K562 (cell line): ENCODE data around the gene RNF40.

ENCODE experiments used
- CREM ChIP-seq: IDR thresholded peaks from 2 replicates; pipeline ENCODE4 v1.6.1; 2014; ENCODE audit warnings: antibody characterized with exemption, low read depth
- GABPA ChIP-seq: fragments of 200-800 bp; sonication (Bioruptor generic); conservative IDR thresholded peaks from 2 replicates; pipeline ENCODE4 v1.6.1; 2016; ENCODE audit warnings: low read depth, missing genetic modification characterization, missing compliant biosample characterization
- NFRKB ChIP-seq: fragments of 450-650 bp; IDR thresholded peaks from 2 replicates; pipeline ENCODE4 v1.6.1; 2016; ENCODE audit warnings: low read depth
- RAD21 ChIP-seq, 2 experiments: fragments of 250-450 bp in 1 of 2; fragments of 450-650 bp in 1 of 2; sonication (Bioruptor Pico) in 1 of 2; formaldehyde crosslinking in 1 of 2; IDR thresholded peaks in 1 of 2; conservative IDR thresholded peaks in 1 of 2; 2 replicates each; pipeline versions ENCODE4 v1.4.0 to v1.8.0; 2020 to 2022; ENCODE audit warnings: mild to moderate bottlenecking in 2 of 2, moderate library complexity in 1 of 2
- RBM39 ChIP-seq: fragments of 200-400 bp; formaldehyde crosslinking; optimal IDR thresholded peaks from 2 replicates; pipeline ENCODE3; 2018; ENCODE audit warnings: low read depth, low read length
- SPI1 ChIP-seq: IDR thresholded peaks from 2 replicates; pipeline ENCODE4 v1.6.1; 2011; ENCODE audit warnings: low read depth, low read length, control low read depth, borderline replicate concordance
- TBL1XR1 ChIP-seq, 2 experiments: IDR thresholded peaks; 2 replicates each; pipeline ENCODE4 v1.6.1; 2012; ENCODE audit warnings: improper control_type of control experiment in 2 of 2, low read length in 2 of 2, mild to moderate bottlenecking in 1 of 2
- TEAD4 ChIP-seq, 2 experiments: sonication (generic) in 1 of 2; formaldehyde crosslinking in 1 of 2; IDR thresholded peaks; 2 replicates each; pipeline versions ENCODE4 v1.6.1 to v1.8.0; 2012 to 2022; ENCODE audit warnings: borderline replicate concordance in 1 of 2, inconsistent platforms in 1 of 2, low read length in 1 of 2, mild to moderate bottlenecking in 1 of 2, missing genetic modification reagents in 1 of 2
- ZFP30 ChIP-seq: fragments of 250-450 bp; sonication (Bioruptor Pico); IDR thresholded peaks from 2 replicates; pipeline ENCODE4 v1.8.0; 2022; ENCODE audit warnings: moderate library complexity, mild to moderate bottlenecking, inconsistent platforms, borderline replicate concordance
- ZNF347 ChIP-seq: fragments of 450-650 bp; formaldehyde crosslinking; IDR thresholded peaks from 2 replicates; pipeline ENCODE4 v1.4.0; 2020; ENCODE audit warnings: low read depth, mild to moderate bottlenecking, moderate library complexity
- ZNF436 ChIP-seq: fragments of 250-450, 450-650 bp; sonication (Bioruptor Pico); formaldehyde crosslinking; IDR thresholded peaks from 2 replicates; pipeline ENCODE4 v1.7.0; 2020; ENCODE audit warnings: mild to moderate bottlenecking
- TF ChIP-seq, protein P1 (sequence below): IDR thresholded peaks from 3 replicates; pipeline ENCODE4 v1.6.1; 2011; ENCODE audit warnings: borderline replicate concordance, mild to moderate bottlenecking; ENCODE audit not compliant: insufficient read length, insufficient read depth
- TF ChIP-seq, protein P2 (sequence below), 2 experiments: fragments of 150-350 bp in 1 of 2; IDR thresholded peaks; 2 replicates each; pipeline ENCODE4 v1.6.1; 2012 to 2016; ENCODE audit warnings: low read depth in 2 of 2, low read length in 2 of 2, mild to moderate bottlenecking in 1 of 2, moderate library complexity in 1 of 2
- TF ChIP-seq, protein P3 (sequence below), 3 experiments: IDR thresholded peaks in 2 of 3; conservative IDR thresholded peaks in 1 of 3; 2 replicates each; pipeline ENCODE4 v1.5.1; 2011 to 2012; ENCODE audit warnings: low read length in 3 of 3, mild to moderate bottlenecking in 3 of 3, control low read depth in 2 of 3, improper control_type of control experiment in 1 of 3, inconsistent platforms in 1 of 3, low read depth in 1 of 3, mixed read lengths in 1 of 3, moderate library complexity in 1 of 3; ENCODE audit not compliant: insufficient read depth in 2 of 3

DNA sequence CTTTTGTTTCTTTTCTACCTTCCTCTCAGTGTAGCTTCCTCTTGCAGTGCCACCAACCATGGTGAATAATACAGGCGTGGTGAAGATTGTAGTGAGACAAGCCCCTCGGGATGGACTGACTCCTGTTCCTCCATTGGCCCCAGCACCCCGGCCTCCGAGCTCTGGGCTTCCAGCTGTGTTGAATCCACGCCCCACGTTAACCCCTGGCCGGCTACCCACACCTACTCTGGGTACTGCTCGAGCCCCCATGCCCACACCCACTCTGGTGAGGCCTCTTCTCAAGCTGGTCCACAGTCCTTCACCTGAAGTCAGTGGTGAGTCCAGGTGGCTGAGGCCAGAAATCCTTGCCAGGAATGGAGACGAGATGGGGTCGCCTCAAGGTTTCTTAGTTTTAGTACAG lies 39.2 kb upstream of the RNF40 start:
- TF ChIP-seq TEAD4 (IDR thresholded peaks at IDR 0.05; ENCODE audit: low read length), result no peak
- TF ChIP-seq TEAD4 (CRISPR knock-in tag; IDR thresholded peaks at IDR 0.05; ENCODE audit: borderline replicate concordance), result no peak
- TF ChIP-seq, protein P1, sequence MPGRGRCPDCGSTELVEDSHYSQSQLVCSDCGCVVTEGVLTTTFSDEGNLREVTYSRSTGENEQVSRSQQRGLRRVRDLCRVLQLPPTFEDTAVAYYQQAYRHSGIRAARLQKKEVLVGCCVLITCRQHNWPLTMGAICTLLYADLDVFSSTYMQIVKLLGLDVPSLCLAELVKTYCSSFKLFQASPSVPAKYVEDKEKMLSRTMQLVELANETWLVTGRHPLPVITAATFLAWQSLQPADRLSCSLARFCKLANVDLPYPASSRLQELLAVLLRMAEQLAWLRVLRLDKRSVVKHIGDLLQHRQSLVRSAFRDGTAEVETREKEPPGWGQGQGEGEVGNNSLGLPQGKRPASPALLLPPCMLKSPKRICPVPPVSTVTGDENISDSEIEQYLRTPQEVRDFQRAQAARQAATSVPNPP, result no peak
- TF ChIP-seq RAD21 (CRISPR knock-in tag; conservative IDR thresholded peaks at IDR 0.05 in 1 of 2, IDR thresholded peaks at IDR 0.05 in 1 of 2), result no peak
- TF ChIP-seq, protein P2, sequence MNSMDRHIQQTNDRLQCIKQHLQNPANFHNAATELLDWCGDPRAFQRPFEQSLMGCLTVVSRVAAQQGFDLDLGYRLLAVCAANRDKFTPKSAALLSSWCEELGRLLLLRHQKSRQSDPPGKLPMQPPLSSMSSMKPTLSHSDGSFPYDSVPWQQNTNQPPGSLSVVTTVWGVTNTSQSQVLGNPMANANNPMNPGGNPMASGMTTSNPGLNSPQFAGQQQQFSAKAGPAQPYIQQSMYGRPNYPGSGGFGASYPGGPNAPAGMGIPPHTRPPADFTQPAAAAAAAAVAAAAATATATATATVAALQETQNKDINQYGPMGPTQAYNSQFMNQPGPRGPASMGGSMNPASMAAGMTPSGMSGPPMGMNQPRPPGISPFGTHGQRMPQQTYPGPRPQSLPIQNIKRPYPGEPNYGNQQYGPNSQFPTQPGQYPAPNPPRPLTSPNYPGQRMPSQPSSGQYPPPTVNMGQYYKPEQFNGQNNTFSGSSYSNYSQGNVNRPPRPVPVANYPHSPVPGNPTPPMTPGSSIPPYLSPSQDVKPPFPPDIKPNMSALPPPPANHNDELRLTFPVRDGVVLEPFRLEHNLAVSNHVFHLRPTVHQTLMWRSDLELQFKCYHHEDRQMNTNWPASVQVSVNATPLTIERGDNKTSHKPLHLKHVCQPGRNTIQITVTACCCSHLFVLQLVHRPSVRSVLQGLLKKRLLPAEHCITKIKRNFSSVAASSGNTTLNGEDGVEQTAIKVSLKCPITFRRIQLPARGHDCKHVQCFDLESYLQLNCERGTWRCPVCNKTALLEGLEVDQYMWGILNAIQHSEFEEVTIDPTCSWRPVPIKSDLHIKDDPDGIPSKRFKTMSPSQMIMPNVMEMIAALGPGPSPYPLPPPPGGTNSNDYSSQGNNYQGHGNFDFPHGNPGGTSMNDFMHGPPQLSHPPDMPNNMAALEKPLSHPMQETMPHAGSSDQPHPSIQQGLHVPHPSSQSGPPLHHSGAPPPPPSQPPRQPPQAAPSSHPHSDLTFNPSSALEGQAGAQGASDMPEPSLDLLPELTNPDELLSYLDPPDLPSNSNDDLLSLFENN (IDR thresholded peaks at IDR 0.05; ENCODE audit: low read depth in 2 of 2, low read length in 2 of 2), result no peak
- no peak for TF ChIP-seq CREM
- no peak for TF ChIP-seq ZNF436 (CRISPR knock-in tag)
- TF ChIP-seq GABPA, result no peak
- TF ChIP-seq TBL1XR1 (IDR thresholded peaks at IDR 0.05; ENCODE audit: low read length in 2 of 2), result no peak
- TF ChIP-seq, protein P3, sequence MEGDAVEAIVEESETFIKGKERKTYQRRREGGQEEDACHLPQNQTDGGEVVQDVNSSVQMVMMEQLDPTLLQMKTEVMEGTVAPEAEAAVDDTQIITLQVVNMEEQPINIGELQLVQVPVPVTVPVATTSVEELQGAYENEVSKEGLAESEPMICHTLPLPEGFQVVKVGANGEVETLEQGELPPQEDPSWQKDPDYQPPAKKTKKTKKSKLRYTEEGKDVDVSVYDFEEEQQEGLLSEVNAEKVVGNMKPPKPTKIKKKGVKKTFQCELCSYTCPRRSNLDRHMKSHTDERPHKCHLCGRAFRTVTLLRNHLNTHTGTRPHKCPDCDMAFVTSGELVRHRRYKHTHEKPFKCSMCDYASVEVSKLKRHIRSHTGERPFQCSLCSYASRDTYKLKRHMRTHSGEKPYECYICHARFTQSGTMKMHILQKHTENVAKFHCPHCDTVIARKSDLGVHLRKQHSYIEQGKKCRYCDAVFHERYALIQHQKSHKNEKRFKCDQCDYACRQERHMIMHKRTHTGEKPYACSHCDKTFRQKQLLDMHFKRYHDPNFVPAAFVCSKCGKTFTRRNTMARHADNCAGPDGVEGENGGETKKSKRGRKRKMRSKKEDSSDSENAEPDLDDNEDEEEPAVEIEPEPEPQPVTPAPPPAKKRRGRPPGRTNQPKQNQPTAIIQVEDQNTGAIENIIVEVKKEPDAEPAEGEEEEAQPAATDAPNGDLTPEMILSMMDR (IDR thresholded peaks at IDR 0.05 in 2 of 3, conservative IDR thresholded peaks at IDR 0.05 in 1 of 3; ENCODE audit: insufficient read depth in 2 of 3, low read depth in 1 of 3, low read length in 3 of 3), result no peak
- TF ChIP-seq ZNF347 (CRISPR knock-in tag), result no peak
- TF ChIP-seq NFRKB, result no peak
- TF ChIP-seq RBM39, result no peak
- TF ChIP-seq SPI1, result no peak
- TF ChIP-seq ZFP30, result no peak
